AG09319 (cell line): ENCODE measurements around the gene NLN.
"Not testable (repeated sequence)": the region's sequence is repeated elsewhere in the genome, so short reads cannot be mapped to it uniquely, and the experiment has no call there.

Experiments
- DNase-seq: peaks from one replicate; pipeline ENCODE4 v3.0.0-alpha.2; 2010; ENCODE audit warnings: low read depth; ENCODE audit errors: extremely low read depth
- TF ChIP-seq, protein P1 (sequence below): IDR thresholded peaks from 2 replicates; pipeline ENCODE4 v1.5.1; 2011; ENCODE audit warnings: low read depth, mild to moderate bottlenecking, inconsistent platforms, low read length, moderate library complexity

NLN gene

GRCh38 chr5:65868509-65868908 lies 146.5 kb downstream of the NLN start:
- TF ChIP-seq, protein P1, sequence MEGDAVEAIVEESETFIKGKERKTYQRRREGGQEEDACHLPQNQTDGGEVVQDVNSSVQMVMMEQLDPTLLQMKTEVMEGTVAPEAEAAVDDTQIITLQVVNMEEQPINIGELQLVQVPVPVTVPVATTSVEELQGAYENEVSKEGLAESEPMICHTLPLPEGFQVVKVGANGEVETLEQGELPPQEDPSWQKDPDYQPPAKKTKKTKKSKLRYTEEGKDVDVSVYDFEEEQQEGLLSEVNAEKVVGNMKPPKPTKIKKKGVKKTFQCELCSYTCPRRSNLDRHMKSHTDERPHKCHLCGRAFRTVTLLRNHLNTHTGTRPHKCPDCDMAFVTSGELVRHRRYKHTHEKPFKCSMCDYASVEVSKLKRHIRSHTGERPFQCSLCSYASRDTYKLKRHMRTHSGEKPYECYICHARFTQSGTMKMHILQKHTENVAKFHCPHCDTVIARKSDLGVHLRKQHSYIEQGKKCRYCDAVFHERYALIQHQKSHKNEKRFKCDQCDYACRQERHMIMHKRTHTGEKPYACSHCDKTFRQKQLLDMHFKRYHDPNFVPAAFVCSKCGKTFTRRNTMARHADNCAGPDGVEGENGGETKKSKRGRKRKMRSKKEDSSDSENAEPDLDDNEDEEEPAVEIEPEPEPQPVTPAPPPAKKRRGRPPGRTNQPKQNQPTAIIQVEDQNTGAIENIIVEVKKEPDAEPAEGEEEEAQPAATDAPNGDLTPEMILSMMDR = no peak
- no peak for DNase-seq

GRCh38 chr5:65871182-65871581 lies 149.2 kb downstream of the NLN start:
- TF ChIP-seq, protein P1 = no peak

DNA sequence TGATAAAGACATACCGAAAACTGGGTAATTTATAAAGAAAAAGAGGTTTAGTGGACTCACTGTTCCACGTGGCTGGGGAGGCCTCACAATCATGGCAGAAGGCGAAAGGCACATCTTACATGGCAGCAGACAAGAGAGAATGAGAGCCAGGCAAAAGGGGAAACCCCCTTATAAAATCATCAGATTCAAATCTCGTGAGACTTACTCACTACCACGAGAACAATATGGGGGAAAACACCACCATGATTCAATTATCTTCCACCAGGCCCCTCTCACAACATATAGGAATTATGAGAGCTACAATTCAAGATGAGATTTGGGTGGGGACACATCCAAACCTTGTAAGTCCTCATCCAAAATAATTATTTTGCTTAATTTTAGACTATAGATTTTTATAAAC lies 149.8 kb downstream of the NLN start:
- not testable (repeated sequence) for DNase-seq

More at GRCh38 chr5:65871182-65871581, 149.2 kb downstream of the NLN start:
- DNase-seq = no peak

- no peak for DNase-seq
- TF ChIP-seq, protein P1 = no peak
Measured at GRCh38 chr5:65873181-65873750, 151.3 kb downstream of the NLN start.

DNA sequence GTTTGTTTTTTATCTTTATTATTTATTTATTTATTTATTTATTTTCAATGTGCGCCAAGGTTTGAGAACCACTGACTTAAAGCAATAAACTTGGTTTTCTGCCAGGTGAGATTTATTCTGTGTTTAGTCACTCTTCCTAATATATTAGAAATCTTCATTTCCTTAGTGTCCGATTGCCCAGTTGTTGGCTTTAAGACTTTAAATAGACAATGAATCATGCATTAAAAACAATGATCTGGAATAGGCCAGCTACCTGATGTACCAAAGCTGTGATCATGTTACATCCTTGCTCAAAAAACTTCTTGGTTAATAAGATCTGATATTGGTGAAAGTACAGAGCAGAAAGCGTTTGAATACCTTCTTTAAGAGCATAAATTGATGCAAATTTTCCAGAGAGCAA lies 152.2 kb downstream of the NLN start:
- no peak for DNase-seq
- TF ChIP-seq, protein P1 = no peak

GRCh38 chr5:65876496-65876895 lies 154.5 kb downstream of the NLN start:
- TF ChIP-seq, protein P1 = no peak
- no peak for DNase-seq

- no peak for DNase-seq
- TF ChIP-seq, protein P1 = no peak
Measured at GRCh38 chr5:65876970-65877369, 155.0 kb downstream of the NLN start.
